Uterus (tissue), 2 donors: ENCODE data around the gene OLFML2A.
A peak's percentile ranks its signal among the peaks of the same experiment; 100 is the strongest.

Experiments used
- POLR2A ChIP-seq, 2 donors: fragments of 450-650 bp; IDR thresholded peaks; one replicate each; pipeline ENCODE4 v1.6.1; 2016; ENCODE audit warnings: antibody characterized with exemption in 2 of 2, mild to moderate bottlenecking in 1 of 2, moderate library complexity in 1 of 2
- TF ChIP-seq, protein P1 (sequence below), 4 experiments: fragments of 200-600 bp in 2 of 4; fragments of 450-650 bp in 2 of 4; sonication (generic) in 2 of 4; IDR thresholded peaks; one replicate each; pipeline ENCODE4 v1.5.1; 2016 to 2019; ENCODE audit warnings: antibody characterized with exemption in 4 of 4, mild to moderate bottlenecking in 2 of 4, moderate library complexity in 1 of 4

DNA sequence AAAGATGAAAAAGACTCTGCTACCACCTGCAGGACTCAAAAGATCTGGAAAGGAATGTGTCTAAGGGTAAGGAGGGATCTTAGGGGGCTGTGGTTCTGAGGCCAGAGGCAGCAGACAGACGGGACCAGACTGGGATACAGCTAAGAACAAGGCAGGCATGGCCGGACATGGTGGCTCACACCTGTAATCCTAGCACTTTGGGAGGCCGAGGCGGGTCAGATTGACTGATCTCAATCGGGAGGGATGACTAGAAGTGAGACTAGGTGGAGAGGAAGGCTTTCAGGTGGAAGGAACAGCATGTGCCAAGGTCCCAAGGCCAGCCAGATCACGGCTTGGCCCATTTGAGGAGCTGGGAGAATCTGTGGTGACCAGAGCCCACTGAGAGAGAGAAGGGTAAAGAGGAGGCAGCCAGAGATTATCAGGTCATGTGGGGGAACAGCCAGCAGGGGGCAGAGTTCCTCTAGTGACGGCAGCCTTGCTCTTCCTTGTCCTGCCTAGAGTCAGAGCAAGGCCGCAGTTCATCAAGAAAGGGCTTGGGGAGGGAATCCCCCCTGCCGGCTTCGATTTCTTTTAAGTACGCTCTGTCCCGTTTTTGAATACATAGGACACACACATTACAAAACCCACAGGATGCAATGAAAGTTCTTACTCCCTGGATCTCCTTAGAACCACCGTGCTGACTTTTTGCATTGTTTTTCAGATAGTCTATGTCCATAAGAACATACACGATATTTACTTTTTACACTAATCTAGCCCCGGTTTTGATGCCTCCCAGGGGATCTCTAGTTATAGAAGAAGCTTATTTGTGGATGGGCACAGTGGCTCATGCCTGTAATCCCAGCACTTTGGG lies 2.6 kb upstream of the OLFML2A start:
- TF ChIP-seq, protein P1, sequence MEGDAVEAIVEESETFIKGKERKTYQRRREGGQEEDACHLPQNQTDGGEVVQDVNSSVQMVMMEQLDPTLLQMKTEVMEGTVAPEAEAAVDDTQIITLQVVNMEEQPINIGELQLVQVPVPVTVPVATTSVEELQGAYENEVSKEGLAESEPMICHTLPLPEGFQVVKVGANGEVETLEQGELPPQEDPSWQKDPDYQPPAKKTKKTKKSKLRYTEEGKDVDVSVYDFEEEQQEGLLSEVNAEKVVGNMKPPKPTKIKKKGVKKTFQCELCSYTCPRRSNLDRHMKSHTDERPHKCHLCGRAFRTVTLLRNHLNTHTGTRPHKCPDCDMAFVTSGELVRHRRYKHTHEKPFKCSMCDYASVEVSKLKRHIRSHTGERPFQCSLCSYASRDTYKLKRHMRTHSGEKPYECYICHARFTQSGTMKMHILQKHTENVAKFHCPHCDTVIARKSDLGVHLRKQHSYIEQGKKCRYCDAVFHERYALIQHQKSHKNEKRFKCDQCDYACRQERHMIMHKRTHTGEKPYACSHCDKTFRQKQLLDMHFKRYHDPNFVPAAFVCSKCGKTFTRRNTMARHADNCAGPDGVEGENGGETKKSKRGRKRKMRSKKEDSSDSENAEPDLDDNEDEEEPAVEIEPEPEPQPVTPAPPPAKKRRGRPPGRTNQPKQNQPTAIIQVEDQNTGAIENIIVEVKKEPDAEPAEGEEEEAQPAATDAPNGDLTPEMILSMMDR (IDR thresholded peaks at IDR 0.05) = peak; percentile 78 to 95 (median 86)
- TF ChIP-seq POLR2A (IDR thresholded peaks at IDR 0.05) = no peak
